Measurements from ENCODE around the gene ABCB4.
"Not testable (repeated sequence)": the region's sequence is repeated elsewhere in the genome, so short reads cannot be mapped to it uniquely, and the experiment has no call there.

Gene ABCB4

GRCh38 chr7:87474533-87475358 is 734 bp downstream of the ABCB4 start:
- DNase-seq = peak; percentile 83 to 88

DNA sequence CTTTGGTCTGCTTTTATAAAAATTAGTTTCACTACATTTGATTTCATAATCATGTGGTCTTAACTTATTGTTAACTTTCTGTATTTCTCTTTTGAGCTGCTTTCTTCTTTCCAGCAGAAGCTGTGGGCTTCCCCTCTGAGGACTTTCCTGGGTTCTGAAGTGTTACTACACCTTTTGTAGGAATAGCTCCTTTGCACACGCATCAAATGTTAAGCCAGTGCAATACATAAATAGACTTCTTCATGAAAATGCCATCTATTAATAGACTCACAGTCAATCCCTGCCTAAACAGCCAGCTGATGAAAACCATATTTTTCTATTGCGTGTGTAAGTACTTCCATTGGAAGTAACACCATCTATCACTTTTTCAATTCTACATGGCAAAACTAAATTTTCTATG is 1.5 kb downstream of the ABCB4 start:
- peak; percentile 11 to 47 for DNase-seq

DNA sequence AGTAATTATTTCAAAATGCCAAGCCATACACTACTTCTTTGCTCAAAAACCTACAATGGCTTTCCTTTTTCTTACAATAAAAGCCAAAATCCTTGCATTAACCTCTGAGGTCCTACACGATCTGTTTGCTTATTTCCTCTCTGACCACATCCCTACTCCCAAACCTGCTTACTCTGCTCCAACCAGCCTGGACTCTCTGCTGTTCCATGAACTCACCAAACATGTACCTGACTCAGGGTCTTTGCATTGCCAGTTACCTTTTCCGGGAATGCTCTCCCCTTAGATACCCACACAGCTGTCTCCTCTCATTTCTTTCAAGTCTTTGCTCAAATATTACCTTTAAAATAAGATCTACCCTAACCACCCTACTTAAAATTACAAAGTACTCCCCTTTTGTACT is 2.3 kb downstream of the ABCB4 start:
- DNase-seq = no peak

GRCh38 chr7:87471473-87471872 is 4.0 kb downstream of the ABCB4 start:
- no peak for DNase-seq

GRCh38 chr7:87469204-87469603 is 6.3 kb downstream of the ABCB4 start:
- not testable (repeated sequence) for DNase-seq

DNA sequence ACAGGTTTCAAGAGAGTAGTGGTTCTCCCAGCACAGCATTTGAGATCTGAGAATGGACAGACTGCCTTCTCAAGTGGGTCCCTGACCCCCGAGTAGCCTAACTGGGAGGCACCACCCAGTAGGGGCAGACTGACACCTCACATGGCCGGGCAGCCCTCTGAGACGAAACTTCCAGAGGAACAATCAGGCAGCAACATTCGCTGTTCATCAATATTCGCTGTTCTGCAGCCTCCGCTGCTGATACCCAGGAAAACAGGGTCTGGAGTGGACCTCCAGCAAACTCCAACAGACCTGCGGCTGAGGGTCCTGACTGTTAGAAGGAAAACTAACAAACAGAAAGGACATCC is 10.0 kb downstream of the ABCB4 start:
- not testable (repeated sequence) for DNase-seq

GRCh38 chr7:87464830-87465533 is 10.5 kb downstream of the ABCB4 start:
- not testable (repeated sequence) for DNase-seq

GRCh38 chr7:87463982-87464381 is 11.5 kb downstream of the ABCB4 start:
- no peak for DNase-seq

- DNase-seq = not testable (repeated sequence)
Observed at GRCh38 chr7:87460444-87460843, 15.0 kb downstream of the ABCB4 start.

DNA sequence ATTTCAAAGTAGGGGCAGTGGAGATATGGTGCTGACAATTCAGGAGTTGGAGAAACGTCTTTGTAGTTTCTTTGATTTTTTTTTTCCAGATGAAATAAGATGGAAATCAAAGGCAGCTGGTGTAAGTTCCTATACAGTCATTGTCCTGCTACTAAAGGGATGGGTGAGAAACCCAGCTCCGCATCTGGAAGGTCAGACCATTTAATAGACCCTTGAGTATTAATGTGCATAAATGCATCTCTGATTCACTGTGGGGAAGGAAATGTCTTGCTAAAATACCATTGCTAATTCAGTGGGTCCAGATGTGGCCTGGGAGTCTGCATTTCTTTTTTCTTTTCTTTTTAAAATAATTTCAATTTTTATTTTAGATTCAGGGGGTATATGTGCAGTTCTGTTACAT is 15.5 kb downstream of the ABCB4 start:
- DNase-seq = no peak

GRCh38 chr7:87458148-87458547 is 17.3 kb downstream of the ABCB4 start:
- DNase-seq = no peak

- DNase-seq = no peak
Observed at GRCh38 chr7:87456247-87456646, 19.2 kb downstream of the ABCB4 start.

DNA sequence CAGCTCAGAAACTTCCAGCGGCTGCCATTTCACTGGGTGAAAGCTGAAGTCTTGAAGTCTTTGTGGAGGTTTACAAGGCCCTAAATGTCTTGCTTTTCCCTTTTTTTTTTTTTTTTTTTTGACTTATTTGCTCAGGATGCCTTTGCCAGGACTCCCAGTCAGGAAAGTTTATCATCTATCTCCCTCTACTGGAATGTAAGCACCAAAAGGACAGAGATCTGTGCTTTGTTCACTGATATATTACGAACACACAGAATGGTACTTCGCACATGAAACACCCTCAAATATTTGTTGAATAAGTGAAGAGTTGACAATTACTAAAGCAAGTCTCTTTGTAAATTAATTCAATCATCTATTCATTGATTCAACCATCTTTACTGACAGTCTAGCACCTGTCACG is 23.2 kb downstream of the ABCB4 start:
- DNase-seq = no peak

DNA sequence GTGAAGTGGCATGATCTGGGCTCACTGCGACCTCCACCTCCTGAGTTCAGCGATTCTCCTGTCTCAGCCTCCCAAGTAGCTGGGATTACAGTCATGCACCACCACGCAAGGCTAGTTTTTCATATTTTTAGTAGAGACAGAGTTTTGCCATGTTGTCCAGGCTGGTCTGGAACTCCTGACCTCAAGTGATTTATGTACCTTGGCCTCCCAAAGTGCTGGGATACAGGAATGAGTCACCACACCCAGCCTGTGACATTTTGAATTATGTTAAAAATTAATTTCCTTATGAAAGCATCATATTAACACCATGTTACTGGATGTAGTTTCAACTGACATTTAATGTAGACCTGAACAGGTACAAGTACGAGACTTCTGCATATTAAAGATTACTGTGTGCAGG is 24.3 kb downstream of the ABCB4 start:
- DNase-seq = no peak

DNA sequence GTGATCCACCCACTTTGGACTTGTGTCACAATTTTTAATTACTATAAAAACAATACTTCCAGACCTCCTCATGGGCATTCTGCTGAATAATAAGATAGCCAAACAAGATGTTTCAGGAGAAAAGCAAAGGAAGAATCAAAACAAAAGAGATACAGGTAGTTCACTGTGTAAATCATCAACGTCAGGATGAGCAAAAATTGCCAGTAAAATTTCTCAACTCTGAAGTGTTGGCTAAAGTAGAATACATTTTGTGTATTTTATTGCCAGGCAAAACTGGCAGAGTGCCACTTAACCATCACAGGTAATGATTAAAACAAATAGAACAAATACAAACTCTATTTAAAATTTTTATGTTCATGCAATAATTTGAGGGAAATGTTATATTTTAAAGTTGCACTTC is 24.8 kb downstream of the ABCB4 start:
- no peak for DNase-seq

GRCh38 chr7:87448388-87448787 is 27.1 kb downstream of the ABCB4 start:
- DNase-seq = no peak

- no peak for DNase-seq
Observed at GRCh38 chr7:87447116-87447635, 28.3 kb downstream of the ABCB4 start.

- DNase-seq = peak in 1 of 2 donors; percentile 13
Observed at GRCh38 chr7:87445897-87446296, 29.6 kb downstream of the ABCB4 start.

GRCh38 chr7:87435546-87435945 is 39.9 kb downstream of the ABCB4 start:
- DNase-seq = no peak

- DNase-seq = no peak
Observed at GRCh38 chr7:87432536-87432935, 42.9 kb downstream of the ABCB4 start.

GRCh38 chr7:87427288-87427687 is 48.2 kb downstream of the ABCB4 start:
- no peak for DNase-seq

DNA sequence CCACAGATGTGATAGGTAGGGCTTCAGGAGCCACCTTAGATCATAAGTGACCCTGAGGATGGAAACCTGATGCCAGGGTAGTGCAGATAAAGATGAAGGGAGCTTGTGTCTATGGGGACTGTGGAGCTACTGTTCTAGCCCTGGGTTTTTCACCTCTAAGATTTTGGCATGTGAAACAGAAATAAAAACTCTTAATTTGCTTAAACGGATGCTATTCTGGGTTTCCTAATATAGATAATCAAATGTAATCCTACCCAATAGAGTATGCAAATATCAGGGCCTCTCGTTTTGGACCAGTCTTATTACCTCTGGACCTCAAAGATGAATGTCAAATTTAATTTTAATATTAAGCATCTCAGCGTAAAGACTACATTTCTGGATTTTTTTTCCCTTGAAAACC is 49.3 kb downstream of the ABCB4 start:
- DNase-seq = no peak

GRCh38 chr7:87424075-87424474 is 51.4 kb downstream of the ABCB4 start:
- no peak for DNase-seq

- DNase-seq = no peak
Observed at GRCh38 chr7:87420173-87420572, 55.3 kb downstream of the ABCB4 start.
